CD4-positive, alpha-beta T cell treated with Interleukin-1 beta for 1 hour (primary cell): Measurements from ENCODE around the gene DUSP6.

Experiments
- DNase-seq, 2 donors: peaks; one replicate each; pipeline ENCODE4 v3.0.0-alpha.2; 2020 to 2022

The DUSP6 gene

DNA sequence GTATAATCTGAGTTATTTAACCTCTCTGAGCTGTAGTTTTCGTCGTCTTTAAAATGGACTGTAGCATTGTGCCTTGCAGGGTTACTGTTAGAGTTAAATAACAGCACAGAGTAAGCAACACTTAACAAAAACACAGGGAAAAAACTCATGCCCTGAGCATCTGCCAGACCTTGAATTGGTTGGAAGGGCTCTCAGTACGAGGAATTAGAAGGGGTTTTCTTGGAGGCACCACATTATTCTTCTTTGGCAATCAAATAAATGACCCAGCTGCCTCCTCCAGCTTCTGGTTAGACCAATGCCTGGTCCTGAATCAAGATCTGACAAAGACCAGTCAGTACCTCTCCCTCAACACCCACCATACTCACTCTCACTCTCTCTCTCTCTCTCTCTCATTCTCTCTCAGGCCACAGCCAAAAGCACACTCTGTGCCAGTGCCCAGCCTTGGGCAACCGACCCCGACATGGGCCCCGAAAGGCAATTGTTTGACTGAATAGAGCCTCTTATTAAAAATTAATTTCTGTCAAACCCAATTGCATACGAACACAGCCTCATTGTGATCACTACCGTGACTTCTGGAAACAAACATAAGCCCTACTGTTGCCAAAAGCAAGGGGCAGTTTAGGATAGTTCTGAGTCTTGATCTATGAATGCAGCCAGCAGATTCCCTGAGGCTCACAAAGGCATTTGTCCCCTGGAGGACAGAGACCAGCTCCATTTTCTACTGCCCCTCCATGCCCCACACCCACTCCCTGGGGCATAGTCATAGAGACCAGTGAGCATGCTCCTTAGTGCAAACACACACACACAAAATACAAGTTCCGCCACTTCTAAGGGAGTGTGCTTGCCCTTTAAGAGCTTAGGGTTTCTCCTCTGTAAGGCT is 23.9 kb downstream of the DUSP6 start:
- DNase-seq = no peak

DNA sequence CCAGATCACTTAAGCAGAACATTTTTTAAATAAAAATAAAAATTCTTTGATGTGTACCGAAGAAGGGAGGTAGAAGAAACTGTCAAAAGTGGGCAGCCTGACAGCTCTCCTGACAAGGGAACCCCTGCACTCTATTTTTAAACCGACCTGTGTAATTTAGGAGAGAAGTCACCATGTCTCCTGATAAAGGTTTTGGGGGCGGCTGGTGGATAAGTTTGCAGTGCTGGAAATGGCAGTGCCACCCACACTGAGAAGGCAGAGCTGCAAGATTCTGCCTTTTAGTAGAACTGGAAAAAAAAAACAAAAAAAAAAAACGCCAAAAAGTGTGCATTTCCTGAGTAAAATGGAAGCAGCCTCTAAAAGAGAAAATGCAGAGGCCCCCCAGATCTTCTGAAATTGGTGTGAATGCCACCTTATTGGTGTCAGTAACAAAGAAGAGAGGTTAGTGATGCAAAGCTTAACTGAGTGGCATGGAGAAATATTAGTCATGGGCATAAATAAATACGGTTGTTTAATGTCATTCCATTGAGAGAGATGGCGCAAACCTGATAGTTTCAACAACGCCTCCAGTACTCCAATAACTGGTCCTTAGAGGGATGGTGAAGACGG is 24.7 kb downstream of the DUSP6 start:
- DNase-seq = no peak

DNA sequence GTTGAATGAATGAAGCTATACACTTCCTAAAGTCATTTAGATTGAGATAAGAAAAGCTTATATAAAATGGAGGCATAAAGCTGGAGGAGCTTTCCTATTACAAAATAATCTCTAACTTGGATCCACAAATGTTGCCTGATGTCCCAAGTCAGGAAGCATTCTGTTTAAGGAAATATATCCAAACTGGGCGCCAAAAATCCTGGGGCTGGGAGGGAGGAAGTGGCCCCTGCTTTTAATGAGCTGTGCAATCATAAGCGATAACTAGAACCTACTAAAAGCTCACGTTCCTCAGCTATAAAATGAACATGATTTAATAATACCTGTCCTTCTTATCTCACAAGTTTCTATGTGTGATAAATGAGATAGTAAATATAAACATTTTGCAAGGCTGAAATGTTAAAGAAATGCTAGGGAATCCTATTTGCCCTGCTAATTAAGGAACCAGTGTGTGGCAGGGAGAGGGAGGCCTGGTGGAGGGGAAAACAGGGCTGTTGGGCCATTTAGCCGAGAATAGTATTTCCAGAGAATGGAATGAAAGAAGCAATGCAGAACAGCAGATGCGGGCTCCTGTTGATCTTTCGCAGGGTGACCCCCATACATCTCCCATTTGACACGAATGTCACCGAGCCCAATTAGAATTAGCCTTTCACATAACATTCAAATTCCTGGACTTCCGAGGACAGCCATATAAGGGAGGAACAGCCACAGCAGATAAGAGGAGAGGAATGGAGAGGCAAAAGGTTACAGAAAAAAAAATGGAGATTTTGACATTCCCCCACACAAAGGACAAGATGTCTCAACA is 25.9 kb downstream of the DUSP6 start:
- DNase-seq = no peak

DNA sequence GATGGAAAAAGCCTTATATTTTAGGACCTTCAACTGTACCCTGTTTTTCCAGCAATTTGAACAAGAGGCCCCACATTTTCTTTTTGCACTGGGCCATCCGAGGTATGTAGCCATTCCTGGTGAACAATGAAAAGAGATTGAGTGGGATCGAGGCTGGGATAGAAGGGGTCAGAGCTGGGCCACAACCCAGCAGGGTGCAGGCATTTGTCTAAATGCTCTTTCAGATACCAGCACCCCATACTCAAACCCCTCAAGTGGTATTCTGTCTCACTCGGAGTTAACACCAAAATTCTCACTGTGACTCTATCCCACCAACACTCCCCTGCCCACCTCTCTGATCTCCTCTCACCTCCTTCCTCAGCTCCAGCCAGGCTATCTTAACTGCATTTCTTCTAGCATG is 26.8 kb downstream of the DUSP6 start:
- no peak for DNase-seq

DNA sequence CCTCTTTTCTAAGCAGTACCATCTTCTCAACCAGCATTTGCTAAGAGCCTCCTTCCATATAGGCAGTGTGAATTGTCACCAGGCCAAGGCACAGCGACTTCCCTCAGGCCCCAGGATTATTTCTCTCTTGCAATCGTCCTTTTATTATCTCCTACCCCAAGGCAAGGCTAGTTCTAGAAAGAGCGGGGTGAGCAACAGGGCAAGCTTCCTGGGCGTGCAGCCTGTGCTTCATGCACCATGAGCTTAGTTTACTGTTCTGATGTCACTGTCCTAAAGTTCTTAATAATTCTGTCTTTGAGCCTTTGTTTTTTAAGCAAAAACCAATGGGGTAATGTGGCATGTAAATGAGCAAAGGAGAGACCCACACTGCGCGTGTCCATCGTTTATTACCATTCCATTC is 27.9 kb downstream of the DUSP6 start:
- no peak for DNase-seq

DNA sequence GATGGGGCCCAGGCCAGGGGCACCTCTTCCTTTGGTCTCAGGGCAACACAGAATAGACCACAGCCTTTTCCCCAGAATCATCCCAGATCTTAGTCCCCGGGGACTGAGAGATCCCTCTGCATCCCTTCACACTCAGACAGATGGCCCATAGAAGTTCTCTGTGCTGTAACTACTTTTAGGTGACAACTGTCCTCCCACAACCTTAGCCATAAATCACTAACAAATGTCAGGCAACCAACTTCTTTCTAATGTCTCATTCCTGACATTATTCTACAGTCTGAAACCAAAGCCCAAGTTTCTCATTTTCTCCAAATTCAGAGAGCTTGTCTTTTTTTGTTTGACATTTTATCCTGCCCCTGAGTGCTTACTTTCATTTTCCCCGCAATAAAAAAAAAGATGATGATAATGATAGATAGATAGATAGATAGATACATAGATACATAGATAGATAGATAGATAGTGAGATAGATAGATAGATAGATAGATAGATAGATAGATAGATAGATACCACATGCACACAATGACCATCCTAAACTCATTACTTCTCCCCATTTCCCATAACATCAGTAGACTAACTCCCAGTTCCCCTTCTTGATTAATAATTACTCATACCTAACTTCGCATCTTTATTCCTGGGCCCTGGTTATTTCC is 28.6 kb downstream of the DUSP6 start:
- no peak for DNase-seq

DNA sequence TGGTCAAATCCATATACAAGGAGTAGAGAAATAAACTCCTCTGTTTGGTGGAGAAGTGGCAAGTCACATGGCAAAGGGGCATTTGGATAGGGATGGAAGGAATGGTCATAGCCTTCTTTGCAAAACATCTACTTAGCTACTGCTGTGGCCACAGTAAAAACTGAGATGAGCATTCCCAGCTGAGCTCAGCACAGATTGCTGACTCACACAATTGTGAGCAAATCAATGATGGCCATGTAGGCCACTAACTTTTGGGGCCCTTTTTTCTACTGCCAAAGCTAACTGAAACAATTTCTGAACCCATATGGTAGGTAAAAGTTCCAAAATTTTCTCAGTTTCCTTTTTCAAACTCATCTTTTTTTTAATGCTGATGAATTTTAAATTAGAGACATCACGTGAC is 31.6 kb downstream of the DUSP6 start:
- no peak for DNase-seq

DNA sequence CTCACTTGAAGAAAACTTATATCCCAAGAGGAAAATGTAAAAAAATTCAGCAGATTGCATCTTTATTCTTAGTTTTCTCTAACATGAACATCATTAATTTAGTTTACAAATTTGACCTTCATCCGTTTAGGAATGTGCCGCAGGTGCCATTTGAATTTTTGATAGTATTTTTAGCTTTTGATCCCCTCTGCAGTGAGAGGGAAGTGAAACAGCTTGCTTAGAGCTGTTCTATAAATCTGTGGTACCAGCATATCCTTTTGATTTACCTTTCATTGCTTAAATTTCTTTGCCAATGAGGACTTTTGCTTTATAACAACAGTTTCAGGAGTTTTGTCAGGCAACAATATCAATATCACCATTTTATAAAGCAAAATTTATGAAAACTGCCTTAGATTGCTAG is 32.7 kb downstream of the DUSP6 start:
- no peak for DNase-seq

DNA sequence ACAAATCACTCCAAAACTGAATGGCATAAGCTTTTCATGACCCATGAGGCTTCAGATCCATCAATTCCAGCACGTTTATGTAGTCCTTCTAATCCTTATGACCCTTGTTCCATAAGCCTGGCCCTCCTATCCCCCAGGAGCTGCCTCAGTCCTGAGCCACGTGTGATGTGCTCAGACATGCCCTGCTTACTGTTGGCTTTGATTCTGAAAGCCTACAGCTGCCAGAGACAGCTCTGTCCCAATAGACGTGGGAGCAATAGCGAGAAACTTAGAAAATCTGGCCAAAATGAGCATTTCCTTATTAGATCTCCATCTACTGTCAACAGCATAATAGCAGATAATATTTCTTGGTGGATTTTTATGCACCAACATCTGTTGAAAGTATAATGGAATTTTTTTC is 33.2 kb downstream of the DUSP6 start:
- DNase-seq = no peak

DNA sequence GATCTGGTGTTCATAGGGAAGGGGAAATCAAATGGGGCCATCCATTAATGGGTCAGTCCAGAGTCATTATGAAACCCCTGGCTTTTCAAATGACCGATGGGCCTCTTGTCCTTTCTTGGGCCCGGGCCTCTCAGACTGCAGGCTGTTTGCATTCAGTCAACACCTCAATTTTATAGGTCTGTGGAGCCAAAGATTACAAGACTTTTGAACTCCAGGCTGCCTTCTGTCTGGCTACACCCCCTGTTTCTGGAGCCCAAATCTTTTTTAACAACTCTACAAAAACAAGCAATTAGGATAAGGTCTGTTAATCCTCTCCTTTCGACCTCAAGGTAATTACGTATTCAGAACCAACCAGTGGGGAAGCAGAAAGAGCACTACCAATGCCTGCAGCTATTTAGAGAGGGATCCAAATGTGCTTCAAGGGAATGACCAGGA is 35.6 kb downstream of the DUSP6 start:
- no peak for DNase-seq

DNA sequence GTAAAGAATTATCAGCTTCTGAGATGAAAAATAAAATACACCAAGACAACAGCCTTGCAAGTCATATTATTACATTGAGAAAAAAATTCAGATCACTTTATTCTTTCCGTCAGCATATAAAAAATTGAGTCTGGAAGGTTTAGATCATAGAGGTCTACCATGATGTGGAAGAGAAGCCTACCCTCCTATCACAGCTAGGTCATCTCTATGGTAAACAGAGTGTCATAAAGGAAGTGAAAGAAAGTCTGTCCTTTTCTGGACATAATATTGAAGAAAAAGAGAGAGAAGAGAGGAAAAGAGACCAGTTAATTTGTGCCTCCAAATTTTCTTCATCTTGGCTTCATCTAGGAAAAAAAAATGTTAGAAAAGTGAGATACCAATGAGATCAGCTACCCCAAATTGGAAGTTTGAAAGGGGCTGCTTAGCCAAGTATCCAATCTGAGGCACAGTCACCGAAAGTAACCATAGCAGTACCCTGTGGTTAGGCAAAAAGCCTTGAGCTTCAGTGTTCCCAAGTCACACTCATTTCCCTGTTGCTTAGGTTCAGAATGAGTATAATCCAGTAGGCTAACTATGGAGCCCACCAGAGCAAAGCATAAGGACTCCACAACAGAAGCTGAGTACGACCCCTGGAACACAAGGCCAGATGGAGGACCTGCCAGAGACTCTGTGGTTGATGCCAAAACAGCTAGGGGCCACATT is 38.1 kb downstream of the DUSP6 start:
- DNase-seq = no peak

DNA sequence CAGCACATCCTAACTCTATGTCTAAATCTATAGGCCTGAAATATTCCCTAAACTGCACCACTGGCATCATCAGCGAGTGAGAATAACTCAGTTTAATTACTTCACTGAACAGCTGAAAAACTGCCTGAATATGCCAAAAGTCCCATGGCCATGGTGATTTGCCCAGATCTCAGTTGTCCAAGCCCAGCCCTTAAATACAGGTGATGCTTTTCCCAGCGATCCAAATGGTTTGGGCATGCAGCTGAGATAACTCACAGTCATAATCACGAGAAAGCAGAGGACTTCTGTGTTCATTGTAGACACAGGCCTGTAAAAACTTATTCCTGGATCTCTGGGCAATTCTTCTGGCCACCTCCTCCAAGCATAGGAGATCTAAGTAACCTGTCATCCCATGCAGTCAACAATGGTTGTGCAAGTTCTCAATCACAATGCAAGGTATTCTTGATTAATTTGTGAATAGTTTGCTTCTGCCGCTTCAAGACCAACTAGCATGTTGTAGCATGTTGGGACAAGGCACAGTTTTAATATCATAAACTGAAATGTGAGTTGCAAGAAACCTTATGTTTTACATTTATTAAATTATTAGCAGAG is 40.5 kb downstream of the DUSP6 start:
- DNase-seq = no peak

DNA sequence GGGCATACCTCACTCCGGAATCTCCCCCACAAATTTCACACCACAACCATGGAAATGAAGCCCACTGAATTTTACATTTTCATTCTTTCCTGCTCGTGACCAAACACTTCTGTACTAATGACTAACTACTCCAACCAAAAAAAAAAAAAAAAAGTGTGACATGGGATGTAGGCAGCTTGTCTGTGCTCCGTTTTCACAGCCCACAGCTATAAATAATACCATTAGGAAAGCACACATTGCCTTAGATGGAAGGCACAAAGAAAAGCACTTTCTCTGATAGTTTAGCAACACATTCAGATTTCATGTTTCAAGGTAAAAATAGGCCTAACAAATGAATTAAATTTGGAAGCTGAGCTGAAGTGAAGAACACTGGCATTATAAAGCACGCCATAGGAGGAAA is 42.5 kb downstream of the DUSP6 start:
- no peak for DNase-seq

DNA sequence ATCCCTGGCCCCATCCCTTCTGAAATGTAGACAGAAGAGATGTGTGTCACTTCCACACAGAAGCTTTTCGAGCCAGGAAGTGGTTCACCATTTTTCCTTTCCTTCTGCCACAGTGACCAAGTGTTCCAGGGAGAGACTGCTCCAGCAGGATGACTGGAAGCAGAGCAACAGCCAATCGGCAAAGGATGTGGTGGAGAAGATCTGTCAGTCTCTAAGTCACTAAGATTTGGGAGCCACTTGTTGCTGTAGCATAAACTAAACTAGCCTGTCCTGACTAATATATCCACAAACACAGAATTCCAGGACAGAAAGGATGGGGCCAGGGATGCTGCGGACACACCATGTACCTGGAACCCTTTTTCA is 42.9 kb downstream of the DUSP6 start:
- no peak for DNase-seq

DNA sequence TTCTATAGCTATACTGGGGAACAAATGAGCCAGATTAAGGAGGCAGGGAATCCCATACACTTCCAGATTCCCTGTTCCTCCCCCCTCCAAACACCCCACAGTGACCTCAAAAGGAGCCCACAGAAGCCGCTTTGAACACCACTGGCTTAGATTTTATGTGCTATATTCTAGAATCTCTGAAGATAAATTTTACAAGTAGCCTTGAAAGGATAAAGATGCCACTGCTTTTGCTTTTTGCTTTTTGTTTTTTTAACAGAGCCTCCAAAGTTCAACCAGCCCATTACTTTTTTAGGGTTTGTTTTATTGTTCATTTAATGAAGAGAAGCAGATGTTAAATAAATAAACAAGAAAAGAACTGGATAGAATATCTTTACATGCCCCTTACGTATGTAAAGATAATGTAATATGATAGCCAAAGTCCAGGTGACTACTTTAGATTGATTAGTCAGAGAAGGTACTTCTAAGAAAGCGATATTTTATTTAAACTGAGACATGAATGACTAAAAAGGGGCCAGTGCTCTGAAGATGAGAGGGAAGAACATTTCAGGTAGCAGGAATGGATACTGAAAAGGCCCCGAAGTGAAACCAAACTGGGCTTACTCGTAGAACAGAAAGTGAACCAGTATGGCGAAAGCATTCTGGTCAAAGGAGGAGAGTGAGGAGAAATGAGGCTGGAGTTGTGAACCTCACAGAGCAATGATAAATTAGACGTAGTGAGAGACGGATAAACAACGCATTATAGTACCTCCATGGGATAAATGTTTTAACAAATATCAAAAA is 44.6 kb downstream of the DUSP6 start:
- DNase-seq = no peak

DNA sequence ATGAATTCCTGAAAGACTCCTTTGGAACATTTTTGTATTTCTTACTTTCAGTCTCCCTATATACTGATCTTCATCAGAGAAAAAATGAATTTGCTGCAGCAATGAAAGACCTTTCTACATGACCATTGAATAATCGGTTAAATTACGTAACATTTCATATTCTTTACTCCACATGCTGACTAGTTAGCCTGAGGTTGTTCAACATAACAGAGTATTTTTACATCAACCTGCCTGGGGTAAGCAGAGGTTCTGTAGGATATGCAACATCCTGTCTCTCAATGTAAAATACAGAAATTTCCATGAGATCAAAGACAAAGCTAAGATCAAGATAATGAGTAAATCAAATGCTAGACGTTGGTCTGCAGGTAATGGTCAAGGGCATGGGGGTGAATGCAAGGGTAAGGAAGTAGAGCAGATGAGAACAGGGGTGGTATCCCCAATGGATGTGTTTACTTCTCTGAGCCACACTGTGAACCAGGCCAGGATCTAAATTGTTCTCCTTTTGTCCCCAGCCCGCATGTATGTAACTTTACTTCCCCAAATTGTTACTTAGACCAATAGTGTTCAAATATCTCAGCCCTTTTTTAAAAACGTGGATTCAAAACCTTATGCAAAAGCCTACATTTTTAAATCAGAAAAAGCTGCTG is 45.4 kb downstream of the DUSP6 start:
- peak in 1 of 2 donors; percentile 3 for DNase-seq

DNA sequence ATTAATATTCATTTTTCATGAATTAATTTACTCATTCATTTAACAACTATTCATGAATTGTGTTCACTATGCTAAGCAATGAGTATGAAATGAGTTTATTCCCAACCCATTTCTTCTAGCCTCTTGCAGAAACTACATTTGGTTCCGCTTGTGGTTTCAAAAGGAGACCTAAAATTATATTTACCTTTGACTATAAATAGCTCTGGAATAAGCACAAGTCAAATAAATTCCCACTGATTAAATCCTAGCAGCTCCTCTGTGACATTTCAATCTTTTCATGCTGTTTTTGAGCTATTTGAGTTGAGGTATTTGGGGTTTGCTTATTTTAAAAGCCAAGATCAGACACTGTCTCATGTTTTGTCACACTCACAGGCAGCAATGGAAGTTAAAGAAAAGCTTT is 46.9 kb downstream of the DUSP6 start:
- no peak for DNase-seq

DNA sequence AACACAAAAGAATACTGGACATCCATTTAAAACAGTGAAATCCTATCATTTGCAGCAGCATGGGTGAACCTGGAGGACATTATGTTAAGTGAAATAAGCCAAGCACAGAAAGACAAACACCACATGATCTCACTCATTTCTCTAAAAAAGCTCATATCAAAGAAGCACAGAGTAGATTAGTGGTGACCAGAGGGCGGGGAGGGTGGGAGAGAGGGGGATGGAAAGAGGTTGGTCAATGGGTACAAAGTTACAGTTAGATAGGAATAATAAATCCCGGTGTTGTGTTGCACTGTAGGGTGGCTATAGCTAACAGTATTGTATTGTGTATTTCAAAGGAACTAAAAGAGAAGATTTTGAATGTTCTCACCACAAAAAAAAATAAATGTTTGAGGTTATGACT is 52.4 kb downstream of the DUSP6 start:
- no peak for DNase-seq

DNA sequence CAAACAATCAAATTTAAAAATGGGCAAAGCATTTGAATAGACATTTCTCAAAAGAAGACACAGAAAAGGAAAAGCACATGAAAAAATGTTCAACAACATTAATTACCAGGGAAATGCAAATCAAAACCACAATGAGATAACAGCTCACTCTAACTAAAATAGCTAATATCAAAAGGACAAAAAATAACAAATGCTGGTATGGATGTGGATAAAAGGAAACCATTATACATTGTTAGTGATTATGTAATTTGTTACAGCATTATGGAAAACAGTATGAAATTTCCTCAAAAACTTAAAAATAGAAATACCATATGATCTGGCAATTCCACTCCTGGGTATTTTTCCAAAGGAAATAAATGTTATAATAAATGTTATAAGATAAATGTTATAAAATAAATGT is 52.9 kb downstream of the DUSP6 start:
- DNase-seq = no peak
